GM12878 (cell line): Measurements from ENCODE around the gene MEIOB. TPM values are rescaled to one million over a fixed set of nuclear protein-coding genes. Genes with fewer than 3 reads are reported as not detected.

Experiments used
- ATAC-seq: fragments of 200-7000 bp; cut with Tn5 transposase; 3 replicates; pipeline ENCODE4 v1.9.1; 2020; ENCODE audit warnings: mild to moderate bottlenecking, moderate library complexity
- BruUV-seq: library from RNA; stranded (reverse); fragments of 400-500 nt; replicated peaks from 2 replicates; lab custom pipeline; 2021; lab: Mats Ljungman, UMichigan
- CTCF ChIA-PET: fragments of 300-600 bp; sonication (Branson Sonifier 250); formaldehyde crosslinking; extraction: SDS; loops from one replicate; lab custom pipeline; 2021; ENCODE audit warnings: inconsistent platforms; lab: Yijun Ruan, JAX
- POLR2A ChIA-PET: fragments of 350-600 bp; formaldehyde crosslinking; extraction: SDS; loops from one replicate; lab custom pipeline; 2021; ENCODE audit warnings: inconsistent platforms; lab: Charles Lee
- RAD21 ChIA-PET: fragments of 300-600 bp; sonication (Branson Sonifier 250); formaldehyde crosslinking; loops from one replicate; lab custom pipeline; 2023; ENCODE audit warnings: antibody characterized with exemption; ENCODE audit not compliant: unreplicated experiment; lab: Charles Lee
- SMC1A ChIA-PET: fragments of 300-600 bp; sonication (Branson Sonifier 250); formaldehyde crosslinking; loops from one replicate; lab custom pipeline; 2023; ENCODE audit not compliant: unreplicated experiment, uncharacterized antibody; lab: Charles Lee
- DNase-seq: peaks from one replicate; pipeline ENCODE4 v3.0.0-alpha.2; 2011; ENCODE audit warnings: low read depth, low spot score
- FAIRE-seq: peaks from 3 replicates; lab custom pipeline; 2011; peaks lifted over from hg19 to GRCh38; lab: Jason Lieb, UNC
- H2AFZ ChIP-seq: 2 replicates; pipeline ENCODE4 v1.6.0; 2011; ENCODE audit warnings: low read depth, low read length, control low read depth; ENCODE audit not compliant: control insufficient read depth
- H3K27ac ChIP-seq: 2 replicates; pipeline ENCODE4 v1.5.1; 2011; ENCODE audit warnings: control low read depth; ENCODE audit not compliant: control insufficient read depth, insufficient read depth
- H3K27me3 ChIP-seq, 2 experiments: replicated peaks in 1 of 2; 2 replicates each; pipeline versions ENCODE4 v1.6.0 to v1.6.1; 2011; ENCODE audit warnings: low read length in 1 of 2; ENCODE audit not compliant: control insufficient read depth in 2 of 2, insufficient read depth in 2 of 2
- H3K36me3 ChIP-seq, 2 experiments: 2 replicates each; pipeline ENCODE4 v1.5.1; 2011; ENCODE audit warnings: low read length in 1 of 2; ENCODE audit not compliant: control insufficient read depth in 2 of 2, insufficient read depth in 2 of 2
- H3K4me1 ChIP-seq: 2 replicates; pipeline ENCODE4 v1.6.1; 2011; ENCODE audit warnings: mild to moderate bottlenecking, low read length, moderate library complexity, mixed read lengths; ENCODE audit not compliant: control insufficient read depth, insufficient read depth
- H3K4me2 ChIP-seq: 2 replicates; pipeline ENCODE4 v1.6.0; 2011; ENCODE audit warnings: control low read depth; ENCODE audit not compliant: control insufficient read depth, insufficient read depth
- H3K4me3 ChIP-seq: fragments of 200-600 bp; sonication (generic); 2 replicates; pipeline ENCODE4 v1.5.1; 2016
- H3K79me2 ChIP-seq: 2 replicates; pipeline ENCODE4 v1.6.0; 2011; ENCODE audit warnings: low read length; ENCODE audit not compliant: control insufficient read depth, insufficient read depth
- H3K9ac ChIP-seq: 2 replicates; pipeline ENCODE4 v1.8.0; 2011; ENCODE audit warnings: low read length, control low read depth, mixed read lengths; ENCODE audit not compliant: control insufficient read depth, insufficient read depth
- H3K9me3 ChIP-seq: replicated peaks from 3 replicates; pipeline ENCODE4 v1.5.1; 2011; ENCODE audit warnings: mild to moderate bottlenecking, low read length; ENCODE audit not compliant: control insufficient read depth, insufficient read depth
- H4K20me1 ChIP-seq: 2 replicates; pipeline ENCODE4 v1.6.0; 2011; ENCODE audit not compliant: control insufficient read depth, insufficient read depth
- ATF7 ChIP-seq: fragments of 450-650 bp; IDR thresholded peaks from 2 replicates; pipeline ENCODE4 v1.6.1; 2016; ENCODE audit warnings: low read depth, mild to moderate bottlenecking
- CREM ChIP-seq: IDR thresholded peaks from 2 replicates; pipeline ENCODE4 v1.6.1; 2014; ENCODE audit warnings: antibody characterized with exemption, low read depth
- CTCF ChIP-seq, 3 experiments: IDR thresholded peaks in 2 of 3; conservative IDR thresholded peaks in 1 of 3; 2 replicates each; pipeline ENCODE4 v1.5.1; 2011; ENCODE audit warnings: low read depth in 3 of 3, low read length in 3 of 3, mild to moderate bottlenecking in 3 of 3, control low read depth in 2 of 3, moderate library complexity in 2 of 3, inconsistent platforms in 1 of 3, mixed read lengths in 1 of 3; ENCODE audit not compliant: control insufficient read depth in 2 of 3, insufficient read depth in 1 of 3; ENCODE audit errors: extremely low read depth in 1 of 3
- ELK1 ChIP-seq: IDR thresholded peaks from 2 replicates; pipeline ENCODE4 v1.6.1; 2012; ENCODE audit warnings: low read depth, low read length, improper control_type of control experiment
- HDGF ChIP-seq: fragments of 450-650 bp; IDR thresholded peaks from 2 replicates; pipeline ENCODE4 v1.6.1; 2016; ENCODE audit warnings: antibody characterized with exemption
- MEF2B ChIP-seq: fragments of 450-650 bp; IDR thresholded peaks from 2 replicates; pipeline ENCODE4 v1.6.1; 2018; ENCODE audit warnings: mild to moderate bottlenecking, moderate library complexity; ENCODE audit not compliant: partially characterized antibody, poor library complexity, severe bottlenecking
- PAX5 ChIP-seq: IDR thresholded peaks from 2 replicates; pipeline ENCODE4 v1.6.1; 2011; ENCODE audit warnings: low read depth, low read length, borderline replicate concordance
- PBX3 ChIP-seq: IDR thresholded peaks from 2 replicates; pipeline ENCODE4 v1.6.1; 2011; ENCODE audit warnings: mild to moderate bottlenecking, low read depth, low read length, moderate library complexity; ENCODE audit not compliant: insufficient replicate concordance
- PKNOX1 ChIP-seq: fragments of 450-650 bp; IDR thresholded peaks from 2 replicates; pipeline ENCODE4 v1.6.1; 2016; ENCODE audit warnings: mild to moderate bottlenecking
- RUNX3 ChIP-seq: IDR thresholded peaks from 2 replicates; pipeline ENCODE4 v1.6.1; 2012; ENCODE audit warnings: low read length, inconsistent platforms
- SKIL ChIP-seq: fragments of 450-650 bp; IDR thresholded peaks from 2 replicates; pipeline ENCODE4 v1.6.1; 2017; ENCODE audit warnings: mild to moderate bottlenecking, low read depth, inconsistent platforms; ENCODE audit not compliant: poor library complexity, severe bottlenecking
- SMAD5 ChIP-seq: IDR thresholded peaks from 2 replicates; pipeline ENCODE4 v1.6.1; 2016; ENCODE audit warnings: antibody characterized with exemption, low read depth
- TAF1 ChIP-seq: IDR thresholded peaks from 2 replicates; pipeline ENCODE4 v1.6.1; 2011; ENCODE audit warnings: mild to moderate bottlenecking, low read depth, low read length, borderline replicate concordance
- ZNF24 ChIP-seq: fragments of 450-650 bp; IDR thresholded peaks from 2 replicates; pipeline ENCODE4 v1.6.1; 2017; ENCODE audit warnings: antibody characterized with exemption, mild to moderate bottlenecking
- ZNF622 ChIP-seq: fragments of 450-650 bp; IDR thresholded peaks from 2 replicates; pipeline ENCODE4 v1.6.1; 2017; ENCODE audit warnings: mild to moderate bottlenecking, inconsistent platforms
- WGBS: methylation state at CpG from one replicate; pipeline ENCODE4 v1.1.6; 2016; ENCODE audit warnings: low lambda C conversion rate; ENCODE audit not compliant: insufficient replicate concordance, insufficient coverage; ENCODE audit errors: missing lambda C conversion rate; 5-methylcytosine and 5-hydroxymethylcytosine counted together
- in situ Hi-C: fragments of 300-500 bp; cut with MboI; formaldehyde crosslinking; loops from 9 replicates; pipeline ENCODE4 v1.14.3; 2018; ENCODE audit warnings: mixed read lengths
- intact Hi-C: fragments of 100-400 bp; cut with micrococcal nuclease; formaldehyde crosslinking; loops from one replicate; pipeline ENCODE4 v1.14.2; 2022; ENCODE audit not compliant: unreplicated experiment
- polyA plus RNA-seq, 11 experiments: library from polyadenylated mRNA; depleted of rRNA in 4 of 11; unstranded in 6 of 11; stranded (reverse) in 5 of 11; fragments of >200 nt; fragmentation: Nextera tagmentation in 4 of 11; fragmentation: Illumina TruSeq in 1 of 11; extraction: Ambion mirVana in 4 of 11; extraction: Trizol in 1 of 11; gene quantifications; 1 replicate in 1 of 11; 2 replicates in 10 of 11; pipeline versions ENCODE4 v1.2.1 to v1.2.3, GENCODE V29; 2011 to 2016; ENCODE audit warnings: inconsistent platforms in 2 of 11, missing spikeins in 2 of 11, low read depth in 1 of 11
- total RNA-seq, 4 experiments: library from RNA; depleted of rRNA in 3 of 4; stranded (reverse); fragments of >200 nt in 3 of 4; fragmentation: Illumina TruSeq in 1 of 4; extraction: Trizol in 1 of 4; gene quantifications; 2 replicates each; pipeline versions ENCODE4 v1.2.1 to v1.2.3, GENCODE V29; 2013 to 2021

MEIOB gene
- total and polyA plus RNA-seq, 10 of the 15 experiments (the other 5 are each of a cell fraction or from before 2014, with no cell fraction given): 0.04 to 0.26 (median 0.09) TPM; not detected in 5

- WGBS: 87% methylated on average over 22 of the region's 28 CpGs
- H3K27me3 ChIP-seq: no peaks in the 10 kb centered on the region
- POLR2A ChIA-PET: no interaction called here
- SMC1A ChIA-PET: no interaction called here
- H3K9me3 ChIP-seq: no peaks in the 10 kb centered on the region; the same call in 2 of the 3 replicates
- TF ChIP-seq ZNF622: no peak
- TF ChIP-seq ELK1: no peak
- TF ChIP-seq SKIL: no peak
- no peak for TF ChIP-seq PAX5
- no peak for TF ChIP-seq RUNX3
- no peak for TF ChIP-seq HDGF
- TF ChIP-seq TAF1: no peak
- TF ChIP-seq ZNF24: no peak
- TF ChIP-seq CTCF (IDR thresholded peaks at IDR 0.05 in 2 of 3, conservative IDR thresholded peaks at IDR 0.05 in 1 of 3; ENCODE audit: control insufficient read depth in 2 of 3, extremely low read depth in 1 of 3, insufficient read depth in 1 of 3, low read depth in 3 of 3, low read length in 3 of 3): no peak
- no peak for TF ChIP-seq CREM
- no peak for TF ChIP-seq PBX3
- no peak for TF ChIP-seq ATF7
- no peak for TF ChIP-seq PKNOX1
- no peak for TF ChIP-seq SMAD5
- no peak for TF ChIP-seq MEF2B
- TF ChIP-seq, all 136 proteins: peak for 0
- no peak for DNase-seq
- ATAC-seq: no peak
- Histone ChIP-seq H2AFZ (no peak within 1 kb of the TSS), H3K27ac (no peak within 1 kb of the TSS), H4K20me1 (no peaks in the 10 kb centered on the region), H3K4me2 (no peak within 1 kb of the TSS), H3K36me3 (peaks cover 0 to 7% of the 10 kb centered on the region in 2 experiments; a peak in 3 of 4 replicates), H3K4me1 (no peaks in the 10 kb centered on the region), H3K79me2 (no peaks in the 10 kb centered on the region), H3K9ac (no peak within 1 kb of the TSS), H3K4me3 (no peak within 1 kb of the TSS)
- no peak for FAIRE-seq
- intact Hi-C loops: no loop called here
- ChIA-PET RAD21 (no interaction called here), CTCF (no interaction called here)
- BruUV-seq: no TSS peak
- in situ Hi-C loops: no loop called here
These were observed 78.3 kb downstream of the MEIOB start, which contains the start of gene IGFALS for GRCh38 chr16:1793578-1794220. IGFALS (minus strand) TSS chr16:1793705; CDS start chr16:1793652, 53 bp downstream.
